Measurements from ENCODE around the gene LCTL. TPM values are rescaled to one million over a fixed set of nuclear protein-coding genes. Genes with fewer than 3 reads are reported as not detected.

Gene LCTL
- total and polyA plus RNA-seq, 5 donors from 2014 or later: 0.11 TPM; not detected in 4

GRCh38 chr15:66608159-66608558 is 42.4 kb upstream of the LCTL start:
- no peaks in the 10 kb centered on the region for H3K9me3 Mint-ChIP-seq
- H3K27me3 ChIP-seq (ENCODE audit: control insufficient read depth, insufficient read depth, low read length): no peaks in the 10 kb centered on the region
- H3K4me3 Mint-ChIP-seq: no peak overlapping the region
- H3K36me3 Mint-ChIP-seq: no peaks in the 10 kb centered on the region
- no peaks in the 10 kb centered on the region for H3K36me3 ChIP-seq (ENCODE audit: control insufficient read depth, insufficient read depth, low read length)
- ATAC-seq (ENCODE audit: low read depth in 2 of 2) (no peak), DNase-seq (no peak)
- no peaks in the 10 kb centered on the region for H3K9me3 ChIP-seq (ENCODE audit: control insufficient read depth in 2 of 2, low read length in 2 of 2)
- no peak overlapping the region for H3K27ac Mint-ChIP-seq
- H3K4me3 ChIP-seq (ENCODE audit: low read depth, low read length): no peak overlapping the region
- H3K27ac ChIP-seq (ENCODE audit: insufficient read depth, low read length, poor library complexity, severe bottlenecking): no peak overlapping the region
- no peaks in the 10 kb centered on the region for H3K4me1 ChIP-seq (ENCODE audit: control insufficient read depth, insufficient read depth, low read length, poor library complexity, severe bottlenecking)
- peaks cover 0 to 4% (median 0%) of the 10 kb centered on the region in 4 donors for H3K4me1 Mint-ChIP-seq
- H3K27me3 Mint-ChIP-seq: peaks cover 4% of the 10 kb centered on the region

GRCh38 chr15:66603301-66604179 is 37.7 kb upstream of the LCTL start:
- Histone ChIP-seq H3K4me1 (ENCODE audit: control insufficient read depth, insufficient read depth, low read length, poor library complexity, severe bottlenecking) (no peaks in the 10 kb centered on the region), H3K27me3 (ENCODE audit: control insufficient read depth, insufficient read depth, low read length) (no peaks in the 10 kb centered on the region), H3K27ac (ENCODE audit: insufficient read depth, low read length, poor library complexity, severe bottlenecking) (no peak overlapping the region), H3K36me3 (ENCODE audit: control insufficient read depth, insufficient read depth, low read length) (no peaks in the 10 kb centered on the region), H3K9me3 (ENCODE audit: control insufficient read depth in 2 of 2, low read length in 2 of 2) (no peaks in the 10 kb centered on the region), H3K4me3 (ENCODE audit: low read depth, low read length) (no peak overlapping the region)
- peak; percentile 33 to 64 (median 55) for DNase-seq
- Mint-ChIP-seq H3K4me1 (no peaks in the 10 kb centered on the region), H3K9me3 (no peaks in the 10 kb centered on the region), H3K36me3 (no peaks in the 10 kb centered on the region), H3K4me3 (no peak overlapping the region), H3K27me3 (peaks cover 4% of the 10 kb centered on the region), H3K27ac (no peak overlapping the region)
- peak in 1 of 2 donors; percentile 55 for ATAC-seq (ENCODE audit: low read depth in 2 of 2)

- Mint-ChIP-seq H3K27ac (no peak overlapping the region), H3K4me1 (peaks cover 0 to 3% (median 0%) of the 10 kb centered on the region in 4 donors), H3K27me3 (no peaks in the 10 kb centered on the region), H3K4me3 (no peak overlapping the region), H3K9me3 (no peaks in the 10 kb centered on the region), H3K36me3 (no peaks in the 10 kb centered on the region)
- no peaks in the 10 kb centered on the region for H3K9me3 ChIP-seq (ENCODE audit: control insufficient read depth in 2 of 2, low read length in 2 of 2)
- H3K27me3 ChIP-seq (ENCODE audit: control insufficient read depth, insufficient read depth, low read length): no peaks in the 10 kb centered on the region
- H3K4me1 ChIP-seq (ENCODE audit: control insufficient read depth, insufficient read depth, low read length, poor library complexity, severe bottlenecking): no peaks in the 10 kb centered on the region
- no peak for DNase-seq
- no peaks in the 10 kb centered on the region for H3K36me3 ChIP-seq (ENCODE audit: control insufficient read depth, insufficient read depth, low read length)
- H3K4me3 ChIP-seq (ENCODE audit: low read depth, low read length): no peak overlapping the region
- ATAC-seq (ENCODE audit: low read depth in 2 of 2): no peak
- no peak overlapping the region for H3K27ac ChIP-seq (ENCODE audit: insufficient read depth, low read length, poor library complexity, severe bottlenecking)
Observed at GRCh38 chr15:66601521-66601920, 35.7 kb upstream of the LCTL start.

GRCh38 chr15:66600240-66600627 is 34.4 kb upstream of the LCTL start:
- ATAC-seq (ENCODE audit: low read depth in 2 of 2) (no peak), DNase-seq (no peak)
- Histone ChIP-seq H3K27ac (ENCODE audit: insufficient read depth, low read length, poor library complexity, severe bottlenecking) (no peak overlapping the region), H3K36me3 (ENCODE audit: control insufficient read depth, insufficient read depth, low read length) (no peaks in the 10 kb centered on the region), H3K9me3 (ENCODE audit: control insufficient read depth in 2 of 2, low read length in 2 of 2) (no peaks in the 10 kb centered on the region), H3K4me3 (ENCODE audit: low read depth, low read length) (no peak overlapping the region), H3K4me1 (ENCODE audit: control insufficient read depth, insufficient read depth, low read length, poor library complexity, severe bottlenecking) (no peaks in the 10 kb centered on the region), H3K27me3 (ENCODE audit: control insufficient read depth, insufficient read depth, low read length) (no peaks in the 10 kb centered on the region)
- H3K27me3 Mint-ChIP-seq: no peaks in the 10 kb centered on the region
- no peak overlapping the region for H3K27ac Mint-ChIP-seq
- H3K4me1 Mint-ChIP-seq: peaks cover 0 to 3% (median 0%) of the 10 kb centered on the region in 4 donors
- no peaks in the 10 kb centered on the region for H3K36me3 Mint-ChIP-seq
- no peaks in the 10 kb centered on the region for H3K9me3 Mint-ChIP-seq
- H3K4me3 Mint-ChIP-seq: no peak overlapping the region

- Histone ChIP-seq H3K9me3 (ENCODE audit: control insufficient read depth in 2 of 2, low read length in 2 of 2) (no peaks in the 10 kb centered on the region), H3K27ac (ENCODE audit: insufficient read depth, low read length, poor library complexity, severe bottlenecking) (no peak overlapping the region), H3K36me3 (ENCODE audit: control insufficient read depth, insufficient read depth, low read length) (no peaks in the 10 kb centered on the region), H3K4me1 (ENCODE audit: control insufficient read depth, insufficient read depth, low read length, poor library complexity, severe bottlenecking) (no peaks in the 10 kb centered on the region), H3K4me3 (ENCODE audit: low read depth, low read length) (no peak overlapping the region), H3K27me3 (ENCODE audit: control insufficient read depth, insufficient read depth, low read length) (no peaks in the 10 kb centered on the region)
- H3K4me1 Mint-ChIP-seq: peaks cover 0 to 3% (median 0%) of the 10 kb centered on the region in 4 donors
- H3K9me3 Mint-ChIP-seq: no peaks in the 10 kb centered on the region
- H3K27ac Mint-ChIP-seq: no peak overlapping the region
- no peak overlapping the region for H3K4me3 Mint-ChIP-seq
- no peak for DNase-seq
- no peak for ATAC-seq (ENCODE audit: low read depth in 2 of 2)
- no peaks in the 10 kb centered on the region for H3K36me3 Mint-ChIP-seq
- H3K27me3 Mint-ChIP-seq: no peaks in the 10 kb centered on the region
Observed at GRCh38 chr15:66599536-66600239, 33.9 kb upstream of the LCTL start.

- Histone ChIP-seq H3K27me3 (ENCODE audit: control insufficient read depth, insufficient read depth, low read length) (no peaks in the 10 kb centered on the region), H3K36me3 (ENCODE audit: control insufficient read depth, insufficient read depth, low read length) (no peaks in the 10 kb centered on the region), H3K9me3 (ENCODE audit: control insufficient read depth in 2 of 2, low read length in 2 of 2) (no peaks in the 10 kb centered on the region), H3K4me3 (ENCODE audit: low read depth, low read length) (no peak overlapping the region), H3K4me1 (ENCODE audit: control insufficient read depth, insufficient read depth, low read length, poor library complexity, severe bottlenecking) (no peaks in the 10 kb centered on the region), H3K27ac (ENCODE audit: insufficient read depth, low read length, poor library complexity, severe bottlenecking) (no peak overlapping the region)
- Mint-ChIP-seq H3K9me3 (no peaks in the 10 kb centered on the region), H3K27ac (peak overlapping the region in 2 of 3 donors; percentile 56 to 87), H3K36me3 (no peaks in the 10 kb centered on the region), H3K4me1 (peaks cover 0 to 3% (median 0%) of the 10 kb centered on the region in 4 donors), H3K4me3 (no peak overlapping the region), H3K27me3 (no peaks in the 10 kb centered on the region)
- ATAC-seq (ENCODE audit: low read depth in 2 of 2) (no peak), DNase-seq (no peak)
Observed at GRCh38 chr15:66598095-66598815, 32.5 kb upstream of the LCTL start.

- peaks cover 0 to 3% (median 0%) of the 10 kb centered on the region in 4 donors for H3K4me1 Mint-ChIP-seq
- no peak overlapping the region for H3K4me3 Mint-ChIP-seq
- peaks cover 9% of the 10 kb centered on the region for H3K27me3 Mint-ChIP-seq
- no peaks in the 10 kb centered on the region for H3K4me1 ChIP-seq (ENCODE audit: control insufficient read depth, insufficient read depth, low read length, poor library complexity, severe bottlenecking)
- no peak for DNase-seq
- no peaks in the 10 kb centered on the region for H3K9me3 ChIP-seq (ENCODE audit: control insufficient read depth in 2 of 2, low read length in 2 of 2)
- no peak overlapping the region for H3K27ac ChIP-seq (ENCODE audit: insufficient read depth, low read length, poor library complexity, severe bottlenecking)
- no peaks in the 10 kb centered on the region for H3K36me3 ChIP-seq (ENCODE audit: control insufficient read depth, insufficient read depth, low read length)
- H3K27me3 ChIP-seq (ENCODE audit: control insufficient read depth, insufficient read depth, low read length): no peaks in the 10 kb centered on the region
- H3K9me3 Mint-ChIP-seq: no peaks in the 10 kb centered on the region
- H3K36me3 Mint-ChIP-seq: no peaks in the 10 kb centered on the region
- H3K27ac Mint-ChIP-seq: no peak overlapping the region
- no peak overlapping the region for H3K4me3 ChIP-seq (ENCODE audit: low read depth, low read length)
- ATAC-seq (ENCODE audit: low read depth in 2 of 2): no peak
Observed at GRCh38 chr15:66595931-66596545, 30.2 kb upstream of the LCTL start.
